Heart left ventricle (tissue), 16 donors: Measurements from ENCODE around the gene ERBB4. TPM values are rescaled to one million over a fixed set of nuclear protein-coding genes. Genes with fewer than 3 reads are reported as not detected.
A peak's percentile ranks its signal among the peaks of the same experiment; 100 is the strongest.

Experiments used
- ATAC-seq, 4 donors: fragments of 200-7000 bp; cut with Tn5 transposase; one replicate each; pipeline ENCODE4 v1.9.1; 2020 to 2022; ENCODE audit warnings: moderate library complexity in 4 of 4, mild to moderate bottlenecking in 3 of 4, moderate number of reproducible peaks in 1 of 4
- DNase-seq, 5 donors: peaks; one replicate each; pipeline ENCODE4 v3.0.0-alpha.2; 2020
- H3K27ac ChIP-seq, 12 donors: fragments of 200-600 bp; sonication (generic) in 4 of 12; one replicate each; pipeline versions ENCODE4 v1.5.0 to v1.8.0; 2016 to 2022; ENCODE audit warnings: mild to moderate bottlenecking in 2 of 12
- H3K27me3 ChIP-seq, 9 donors: fragments of 200-600 bp; sonication (generic) in 2 of 9; one replicate each; pipeline versions ENCODE4 v1.5.1 to v1.8.0; 2016 to 2022; ENCODE audit warnings: mild to moderate bottlenecking in 3 of 9
- H3K36me3 ChIP-seq, 9 donors: fragments of 200-600 bp; sonication (generic) in 2 of 9; one replicate each; pipeline versions ENCODE4 v1.5.0 to v1.8.0; 2018 to 2022; ENCODE audit warnings: mild to moderate bottlenecking in 2 of 9
- H3K4me1 ChIP-seq, 12 donors: fragments of 200-600 bp; sonication (generic) in 4 of 12; one replicate each; pipeline versions ENCODE4 v1.5.0 to v1.8.0; 2016 to 2022; ENCODE audit warnings: mild to moderate bottlenecking in 3 of 12
- H3K4me3 ChIP-seq, 12 donors: fragments of 200-600 bp; sonication (generic) in 4 of 12; one replicate each; pipeline versions ENCODE4 v1.5.0 to v1.8.0; 2017 to 2022; ENCODE audit warnings: mild to moderate bottlenecking in 9 of 12, moderate library complexity in 4 of 12
- H3K9me3 ChIP-seq, 12 donors: fragments of 200-600 bp; sonication (generic) in 4 of 12; one replicate each; pipeline versions ENCODE4 v1.5.0 to v1.8.0; 2016 to 2022; ENCODE audit warnings: mild to moderate bottlenecking in 1 of 12
- POLR2A ChIP-seq, 2 donors: fragments of 450-650 bp; IDR thresholded peaks; one replicate each; pipeline ENCODE4 v1.6.1; 2017; ENCODE audit warnings: antibody characterized with exemption in 2 of 2, mild to moderate bottlenecking in 2 of 2, moderate library complexity in 2 of 2
- WGBS, 4 donors: extraction: QIAGEN DNeasy Blood & Tissue Kit in 2 of 4; methylation state at CpG; one replicate each; pipeline versions ENCODE4 v1.1.5 to v1.1.7; 2013 to 2018; 5-methylcytosine and 5-hydroxymethylcytosine counted together
- intact Hi-C, 10 donors: fragments of 100-400 bp; cut with DNase I; formaldehyde crosslinking; loops; one replicate each; pipeline versions ENCODE4 v1.11.1 to v1.14.2; 2022
- polyA plus RNA-seq, 2 donors: library from polyadenylated mRNA; stranded (reverse); fragments of 200-250 nt; gene quantifications; one replicate each; pipeline ENCODE4 v1.2.3, GENCODE V29; 2013
- total RNA-seq, 9 donors: library from RNA; depleted of rRNA in 2 of 9; stranded (reverse); fragments of >200 nt in 2 of 9; fragmentation: NEBNext Ultra II Directional in 3 of 9; extraction: Animal tissue kit (Norgen Biotek cat#: 25700) in 3 of 9; gene quantifications; one replicate each; pipeline versions ENCODE4 v1.1.0 to v1.2.4, GENCODE V29; 2016 to 2023
- TF ChIP-seq, protein P1 (sequence below), 12 donors: fragments of 200-600 bp; sonication (generic) in 4 of 12; IDR thresholded peaks; one replicate each; pipeline versions ENCODE4 v1.5.0 to v1.8.0; 2018 to 2022; ENCODE audit warnings: antibody characterized with exemption in 12 of 12, mild to moderate bottlenecking in 5 of 12
- donor health status: ischemic (EF 13 %, LVEDD 7.1; RV severe dilation, severe dysfunction).
- donor health status: healthy with polysubstance abuse.
- donor health status: DM: no; HTN: yes; CAD: no.
- donor health status: DM: no; HTN: no; CAD: no.
- donor health status: ischemic (EF 25% LVEDD 6.9; RV normal size, moderate dysfunction).
- donor health status: ischemic (EF 25% LVEDD 5.7; RV mildly dilated, moderate dysfunction).
- donor health status: healthy.
- donor health status: DM: yes; HTN: yes; CAD: no.
- donor health status: ischemic (EF 35%, LVEDD 5.7; RV mildly dilated, moderate dysfunction).
- donor health status: nonischemic (EF 11% LVEDD 7.7; RV severe dilation, severe dysfunction).
- donor health status: DM: yes; HTN: yes; CAD: no.
- donor health status: PGD.
- donor health status: ischemic (EF 29% LVEDD 5.4; RV normal size, mild dysfunction).
- donor health status: nonischemic (EF 23%, LVEDD 6.1; RV moderate dilation, normal function).

Gene ERBB4
- total and polyA plus RNA-seq, 11 donors = 1.3 to 29.5 (median 11.7) TPM

DNA sequence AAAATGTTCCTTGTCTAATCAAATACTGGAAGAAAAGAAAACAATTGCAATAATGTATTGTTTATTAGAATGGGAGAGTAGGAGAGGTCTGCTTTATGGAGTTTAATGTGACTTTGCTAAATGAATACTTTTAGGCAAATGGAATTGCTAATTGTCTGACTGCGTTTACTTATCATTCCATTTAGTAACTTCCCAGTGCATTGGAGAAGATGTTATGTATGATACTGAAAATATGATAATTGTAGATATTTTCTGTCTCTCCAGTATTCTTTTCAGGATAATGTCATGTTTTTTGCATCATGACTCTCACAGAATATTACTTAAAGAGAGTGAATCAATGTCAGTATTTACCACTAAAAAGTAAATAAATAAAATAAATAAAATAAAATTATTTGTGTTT is 8.1 kb upstream of the ERBB4 start:
- ATAC-seq = no peak
- Histone ChIP-seq H3K9me3 (no peaks in the 10 kb centered on the region), H3K4me3 (no peak overlapping the region), H3K4me1 (peaks cover 0 to 7% (median 0%) of the 10 kb centered on the region in 12 donors), H3K27ac (no peak overlapping the region), H3K36me3 (no peaks in the 10 kb centered on the region), H3K27me3 (no peaks in the 10 kb centered on the region)
- DNase-seq = no peak
- 74 to 91% (median 89%) methylated on average over 1 of the region's 1 CpG for WGBS, 4 donors
- TF ChIP-seq, protein P1, sequence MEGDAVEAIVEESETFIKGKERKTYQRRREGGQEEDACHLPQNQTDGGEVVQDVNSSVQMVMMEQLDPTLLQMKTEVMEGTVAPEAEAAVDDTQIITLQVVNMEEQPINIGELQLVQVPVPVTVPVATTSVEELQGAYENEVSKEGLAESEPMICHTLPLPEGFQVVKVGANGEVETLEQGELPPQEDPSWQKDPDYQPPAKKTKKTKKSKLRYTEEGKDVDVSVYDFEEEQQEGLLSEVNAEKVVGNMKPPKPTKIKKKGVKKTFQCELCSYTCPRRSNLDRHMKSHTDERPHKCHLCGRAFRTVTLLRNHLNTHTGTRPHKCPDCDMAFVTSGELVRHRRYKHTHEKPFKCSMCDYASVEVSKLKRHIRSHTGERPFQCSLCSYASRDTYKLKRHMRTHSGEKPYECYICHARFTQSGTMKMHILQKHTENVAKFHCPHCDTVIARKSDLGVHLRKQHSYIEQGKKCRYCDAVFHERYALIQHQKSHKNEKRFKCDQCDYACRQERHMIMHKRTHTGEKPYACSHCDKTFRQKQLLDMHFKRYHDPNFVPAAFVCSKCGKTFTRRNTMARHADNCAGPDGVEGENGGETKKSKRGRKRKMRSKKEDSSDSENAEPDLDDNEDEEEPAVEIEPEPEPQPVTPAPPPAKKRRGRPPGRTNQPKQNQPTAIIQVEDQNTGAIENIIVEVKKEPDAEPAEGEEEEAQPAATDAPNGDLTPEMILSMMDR (IDR thresholded peaks at IDR 0.05) = no peak
- TF ChIP-seq POLR2A (IDR thresholded peaks at IDR 0.05) = no peak
- intact Hi-C loops = loop anchor here in 6 of 10 donors (5.0 to 10.0 kb wide), 7 partner anchors 402 to 804 kb away; no protein-coding TSS in a partner anchor

DNA sequence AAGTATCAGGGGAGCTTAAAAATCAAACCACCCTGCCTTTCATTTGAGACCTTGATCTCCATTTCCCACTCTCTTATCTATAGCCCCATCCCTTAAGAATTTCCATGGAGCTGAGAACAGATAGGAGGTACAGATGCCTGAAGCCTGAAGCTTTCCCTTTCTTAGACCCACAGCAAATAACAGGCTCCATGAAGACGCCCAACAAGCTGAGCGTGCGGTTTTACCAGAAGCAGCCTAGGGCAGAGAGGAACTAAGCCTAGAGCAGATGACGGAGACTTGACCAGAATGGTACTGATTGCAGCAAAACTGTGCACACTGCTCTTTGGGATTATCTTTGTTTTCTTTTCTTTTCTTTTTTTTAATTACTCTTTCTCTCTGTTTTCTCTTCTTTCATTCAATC is 1.7 kb upstream of the ERBB4 start:
- intact Hi-C loops = loop anchor here in 6 of 10 donors (5.0 to 10.0 kb wide), 6 partner anchors 396 to 796 kb away; no protein-coding TSS in a partner anchor
- no peaks in the 10 kb centered on the region for H3K36me3 ChIP-seq
- no peaks in the 10 kb centered on the region for H3K9me3 ChIP-seq
- peaks cover 0 to 36% (median 1%) of the 10 kb centered on the region in 12 donors for H3K4me1 ChIP-seq
- no peak overlapping the region for H3K4me3 ChIP-seq
- H3K27me3 ChIP-seq = peaks cover 0 to 41% (median 9%) of the 10 kb centered on the region in 9 donors
- WGBS, 4 donors = 62 to 81% (median 71%) methylated on average over 4 of the region's 4 CpGs
- TF ChIP-seq, protein P1 (IDR thresholded peaks at IDR 0.05) = no peak
- TF ChIP-seq POLR2A (IDR thresholded peaks at IDR 0.05) = no peak
- no peak for DNase-seq
- no peak overlapping the region for H3K27ac ChIP-seq
- ATAC-seq = no peak

DNA sequence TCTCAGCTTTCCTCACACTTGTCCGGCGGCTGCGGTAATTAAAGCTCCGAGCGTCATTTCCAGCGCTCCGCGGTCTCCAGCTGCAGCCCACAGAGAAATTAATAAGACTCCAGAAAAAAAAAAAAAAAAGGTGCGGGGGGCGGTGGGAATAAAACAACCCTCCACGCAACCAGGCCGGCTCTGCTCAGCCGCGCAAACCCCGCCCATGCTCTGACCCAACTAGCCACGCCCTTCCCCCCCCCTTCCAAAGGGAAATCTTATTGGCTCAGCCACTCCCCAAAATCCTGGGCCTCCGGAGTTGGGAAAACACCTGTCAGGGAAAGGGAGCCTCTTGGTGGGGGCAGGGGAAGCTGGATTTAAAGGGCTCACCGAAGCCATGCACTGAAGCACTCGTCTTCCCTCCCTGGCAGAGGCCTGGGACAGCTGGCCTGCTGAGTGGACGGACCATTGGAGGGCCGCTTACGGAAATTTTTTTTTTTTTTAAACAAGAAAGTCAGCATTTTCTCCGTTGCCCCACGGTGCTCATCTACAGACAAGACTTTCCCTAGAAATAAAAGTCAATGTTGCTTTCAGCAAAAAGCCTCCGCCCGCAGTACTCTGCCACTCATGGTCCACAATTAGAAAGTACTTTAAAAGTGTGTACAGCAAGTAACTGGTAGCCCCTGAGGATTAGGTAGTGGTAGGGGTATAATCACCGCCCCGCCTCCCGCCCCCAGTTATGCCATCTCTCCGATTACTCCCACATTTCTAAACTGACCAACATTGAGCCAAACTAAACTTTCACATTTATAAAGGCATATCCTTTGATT is 674 bp upstream of the ERBB4 start:
- intact Hi-C loops = loop anchor here in 7 of 10 donors (5.0 to 10.0 kb wide), 6 partner anchors 184 to 534 kb away; no protein-coding TSS in a partner anchor
- peak overlapping the region; percentile 32 to 73 (median 61) for H3K4me3 ChIP-seq
- TF ChIP-seq, protein P1 (IDR thresholded peaks at IDR 0.05) = no peak
- no peak for TF ChIP-seq POLR2A (IDR thresholded peaks at IDR 0.05)
- no peaks in the 10 kb centered on the region for H3K36me3 ChIP-seq
- ATAC-seq (peak; percentile 83 to 85 (median 84)), DNase-seq (peak; percentile 58 to 79 (median 68))
- H3K4me1 ChIP-seq = peaks cover 0 to 36% (median 1%) of the 10 kb centered on the region in 12 donors
- H3K27ac ChIP-seq = peak overlapping the region in 11 of 12 donors; percentile 8 to 83 (median 70)
- peaks cover 0 to 50% (median 9%) of the 10 kb centered on the region in 9 donors for H3K27me3 ChIP-seq
- H3K9me3 ChIP-seq = no peaks in the 10 kb centered on the region
- WGBS, 4 donors = 16 to 20% (median 18%) methylated on average over 30 of the region's 30 CpGs

DNA sequence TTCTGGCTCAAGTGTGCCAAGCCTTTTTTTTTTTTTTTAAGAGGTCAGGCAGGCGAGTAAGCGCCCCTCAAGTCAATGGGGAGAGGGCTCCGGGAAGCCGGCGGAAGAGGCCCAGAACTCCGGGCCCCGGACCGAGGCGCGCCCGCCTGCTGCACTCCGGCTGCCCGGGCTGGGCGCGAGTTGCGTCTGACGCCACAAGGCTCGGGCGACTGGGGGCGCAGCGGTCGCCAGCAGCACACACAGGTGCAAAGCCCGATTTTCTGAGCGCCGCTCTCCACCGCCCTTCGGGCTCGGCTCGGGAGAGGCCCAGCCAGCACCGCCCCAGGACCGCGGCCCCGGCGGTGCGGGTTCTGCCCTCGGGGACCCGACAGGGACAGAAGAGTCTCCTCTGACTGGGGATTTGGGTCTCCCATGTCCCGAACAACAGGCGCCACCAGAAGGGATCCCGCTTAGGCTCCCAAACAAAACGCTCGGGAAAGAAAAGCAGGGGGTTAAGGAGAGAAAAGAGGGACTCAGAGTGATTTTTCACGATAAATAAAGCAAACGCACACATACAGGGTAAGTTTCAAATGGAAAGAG is 787 bp downstream of the ERBB4 start:
- intact Hi-C loops = loop anchor here in 7 of 10 donors (5.0 to 10.0 kb wide), 6 partner anchors 183 to 533 kb away; no protein-coding TSS in a partner anchor
- Histone ChIP-seq H3K36me3 (no peaks in the 10 kb centered on the region), H3K4me1 (peaks cover 0 to 36% (median 3%) of the 10 kb centered on the region in 12 donors), H3K4me3 (peak overlapping the region; percentile 32 to 73 (median 61)), H3K9me3 (no peaks in the 10 kb centered on the region), H3K27ac (peak overlapping the region; percentile 38 to 83 (median 66)), H3K27me3 (peaks cover 0 to 58% (median 9%) of the 10 kb centered on the region in 9 donors)
- peak; percentile 16 to 73 (median 64) for ATAC-seq
- peak; percentile 19 to 63 (median 34) for DNase-seq
- TF ChIP-seq POLR2A (IDR thresholded peaks at IDR 0.05) = no peak
- TF ChIP-seq, protein P1 (IDR thresholded peaks at IDR 0.05) = peak in 1 of 12 donors; percentile 8
- WGBS, 4 donors = 0 to 1% (median 1%) methylated on average over 13 to 44 of the region's 44 CpGs
